Measurements from ENCODE around the gene CEMIP. TPM values are rescaled to one million over a fixed set of nuclear protein-coding genes. Genes with fewer than 3 reads are reported as not detected.

Gene CEMIP
- total and polyA plus RNA-seq, 12 donors = 0.08 to 2.2 (median 0.35) TPM

DNA sequence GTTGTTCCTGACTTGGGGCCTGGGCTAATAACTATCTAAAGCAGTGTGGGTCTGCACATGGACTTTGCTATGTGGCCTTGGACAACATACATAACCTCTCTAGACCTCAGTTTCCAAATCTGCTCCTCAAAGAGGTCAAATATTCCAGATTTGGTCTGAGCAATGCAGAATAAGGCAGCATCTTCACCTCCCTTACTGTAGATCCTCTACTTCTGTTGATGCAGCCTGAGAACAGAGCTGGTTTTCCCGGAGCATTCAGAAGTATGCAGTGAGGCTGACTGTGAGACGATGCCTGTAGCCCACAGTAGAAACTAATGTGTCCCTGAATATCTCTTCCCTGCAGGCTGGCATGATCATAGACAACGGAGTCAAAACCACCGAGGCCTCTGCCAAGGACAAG is 145.1 kb downstream of the CEMIP start:
- H3K27me3 ChIP-seq = no peaks in the 10 kb centered on the region
- H3K9me3 ChIP-seq (replicated peaks in 1 of 3) = no peaks in the 10 kb centered on the region
- H3K27ac ChIP-seq = no peak overlapping the region
- TF ChIP-seq POLR2A (IDR thresholded peaks at IDR 0.05) = no peak
- TF ChIP-seq, protein P1, sequence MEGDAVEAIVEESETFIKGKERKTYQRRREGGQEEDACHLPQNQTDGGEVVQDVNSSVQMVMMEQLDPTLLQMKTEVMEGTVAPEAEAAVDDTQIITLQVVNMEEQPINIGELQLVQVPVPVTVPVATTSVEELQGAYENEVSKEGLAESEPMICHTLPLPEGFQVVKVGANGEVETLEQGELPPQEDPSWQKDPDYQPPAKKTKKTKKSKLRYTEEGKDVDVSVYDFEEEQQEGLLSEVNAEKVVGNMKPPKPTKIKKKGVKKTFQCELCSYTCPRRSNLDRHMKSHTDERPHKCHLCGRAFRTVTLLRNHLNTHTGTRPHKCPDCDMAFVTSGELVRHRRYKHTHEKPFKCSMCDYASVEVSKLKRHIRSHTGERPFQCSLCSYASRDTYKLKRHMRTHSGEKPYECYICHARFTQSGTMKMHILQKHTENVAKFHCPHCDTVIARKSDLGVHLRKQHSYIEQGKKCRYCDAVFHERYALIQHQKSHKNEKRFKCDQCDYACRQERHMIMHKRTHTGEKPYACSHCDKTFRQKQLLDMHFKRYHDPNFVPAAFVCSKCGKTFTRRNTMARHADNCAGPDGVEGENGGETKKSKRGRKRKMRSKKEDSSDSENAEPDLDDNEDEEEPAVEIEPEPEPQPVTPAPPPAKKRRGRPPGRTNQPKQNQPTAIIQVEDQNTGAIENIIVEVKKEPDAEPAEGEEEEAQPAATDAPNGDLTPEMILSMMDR (IDR thresholded peaks at IDR 0.05) = no peak
- no peaks in the 10 kb centered on the region for H3K4me1 ChIP-seq (replicated peaks in 1 of 2)
- no peak overlapping the region for H3K4me3 ChIP-seq
- no peak for DNase-seq
- 35 to 67% (median 56%) methylated on average over 4 of the region's 4 CpGs for WGBS, 4 donors
- intact Hi-C loops (cut with DNase I) = no loop called here
- H3K36me3 ChIP-seq (replicated peaks in 1 of 2) = no peaks in the 10 kb centered on the region

DNA sequence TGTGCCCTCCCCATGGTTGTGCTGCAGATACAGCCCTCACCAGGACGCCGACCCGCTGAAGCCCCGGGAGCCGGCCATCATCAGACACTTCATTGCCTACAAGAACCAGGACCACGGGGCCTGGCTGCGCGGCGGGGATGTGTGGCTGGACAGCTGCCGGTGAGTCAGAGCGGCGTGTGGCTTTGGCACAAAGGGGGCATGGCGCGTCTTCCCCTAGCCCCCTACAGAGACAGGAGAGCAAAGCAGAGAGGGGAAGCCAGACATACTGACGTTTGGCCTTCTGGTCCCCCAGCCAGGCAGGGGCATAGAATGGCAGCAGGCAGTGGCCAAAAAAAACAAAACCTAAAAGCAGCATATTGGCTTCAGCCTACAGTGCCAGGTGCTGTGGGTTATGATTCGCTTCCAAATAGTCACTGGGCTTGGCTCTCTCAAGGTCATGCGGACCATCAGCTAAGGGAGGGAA is 146.5 kb downstream of the CEMIP start:
- no peak overlapping the region for H3K27ac ChIP-seq
- TF ChIP-seq POLR2A (IDR thresholded peaks at IDR 0.05) = no peak
- TF ChIP-seq, protein P1 (IDR thresholded peaks at IDR 0.05) = no peak
- no peaks in the 10 kb centered on the region for H3K9me3 ChIP-seq (replicated peaks in 1 of 3)
- DNase-seq = no peak
- H3K4me1 ChIP-seq (replicated peaks in 1 of 2) = no peaks in the 10 kb centered on the region
- H3K36me3 ChIP-seq (replicated peaks in 1 of 2) = no peaks in the 10 kb centered on the region
- no peak overlapping the region for H3K4me3 ChIP-seq
- intact Hi-C loops (cut with DNase I) = no loop called here
- WGBS, 4 donors = 88 to 91% (median 90%) methylated on average over 11 to 17 of the region's 17 CpGs
- no peaks in the 10 kb centered on the region for H3K27me3 ChIP-seq

GRCh38 chr15:80926126-80926525 is 147.0 kb downstream of the CEMIP start:
- no peaks in the 10 kb centered on the region for H3K9me3 ChIP-seq (replicated peaks in 1 of 3)
- TF ChIP-seq, protein P1 (IDR thresholded peaks at IDR 0.05) = no peak
- TF ChIP-seq POLR2A (IDR thresholded peaks at IDR 0.05) = no peak
- intact Hi-C loops (cut with DNase I) = no loop called here
- WGBS, 4 donors = 80 to 91% (median 81%) methylated on average over 3 of the region's 3 CpGs
- H3K27ac ChIP-seq = no peak overlapping the region
- H3K36me3 ChIP-seq (replicated peaks in 1 of 2) = no peaks in the 10 kb centered on the region
- no peaks in the 10 kb centered on the region for H3K4me1 ChIP-seq (replicated peaks in 1 of 2)
- DNase-seq = no peak
- H3K4me3 ChIP-seq = no peak overlapping the region
- no peaks in the 10 kb centered on the region for H3K27me3 ChIP-seq

DNA sequence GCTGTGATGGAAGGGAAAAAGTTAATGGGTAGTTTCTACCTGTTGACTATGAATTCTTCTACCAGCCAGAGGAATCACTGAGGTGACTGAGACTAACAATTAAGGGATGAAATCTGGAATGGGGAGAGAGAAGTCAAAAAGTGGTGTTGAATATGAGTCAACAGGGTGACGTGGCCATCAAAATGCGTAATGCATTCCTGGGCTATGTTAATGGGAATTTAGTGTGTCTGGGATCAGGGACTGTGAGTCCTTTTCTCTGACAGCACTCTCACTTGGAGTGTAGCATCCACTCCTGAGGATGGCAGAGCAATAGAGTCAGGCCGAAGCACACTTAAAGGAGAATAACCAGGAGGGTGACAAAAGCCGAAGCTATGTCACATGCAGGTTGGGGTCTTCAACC is 150.1 kb downstream of the CEMIP start:
- Histone ChIP-seq H3K36me3 (replicated peaks in 1 of 2) (no peaks in the 10 kb centered on the region), H3K27ac (no peak overlapping the region), H3K9me3 (replicated peaks in 1 of 3) (no peaks in the 10 kb centered on the region), H3K4me1 (replicated peaks in 1 of 2) (no peaks in the 10 kb centered on the region), H3K4me3 (no peak overlapping the region), H3K27me3 (no peaks in the 10 kb centered on the region)
- TF ChIP-seq, protein P1 (IDR thresholded peaks at IDR 0.05) = no peak
- TF ChIP-seq POLR2A (IDR thresholded peaks at IDR 0.05) = no peak
- WGBS, 4 donors = 91 to 98% (median 96%) methylated on average over 4 of the region's 4 CpGs
- DNase-seq = no peak
- intact Hi-C loops (cut with DNase I) = no loop called here

All from adrenal gland (tissue), 12 donors.